ENCODE data around the gene ZFYVE27. TPM values are rescaled to one million over a fixed set of nuclear protein-coding genes. Genes with fewer than 3 reads are reported as not detected.

The ZFYVE27 gene
- total and polyA plus RNA-seq, 2 of the 4 experiments (the other 2 are of a cell fraction), result 13.1 to 22.2 TPM

- H3K9ac ChIP-seq (ENCODE audit: low read depth, low read length), result no peak overlapping the region
- no peak overlapping the region for H3K18ac ChIP-seq (ENCODE audit: low read depth, low read length)
- H3K56ac ChIP-seq (ENCODE audit: extremely low read depth, insufficient read depth, low read length), result no peak overlapping the region
- H3K14ac ChIP-seq (replicated peaks; ENCODE audit: low read depth, low read length), result no peak overlapping the region
- H2BK120ac ChIP-seq (ENCODE audit: low read depth, low read length), result no peak overlapping the region
- H4K5ac ChIP-seq (ENCODE audit: low read depth, low read length), result no peak overlapping the region
- BruUV-seq (replicated peaks), result no TSS peak
- H3K4me1 ChIP-seq (ENCODE audit: control insufficient read depth, insufficient read depth, low read length), result peaks cover 6% of the 10 kb centered on the region
- no peak overlapping the region for H3K23ac ChIP-seq (ENCODE audit: low read depth, low read length)
- DNase-seq, result no peak
- no peaks in the 10 kb centered on the region for H3K9me3 ChIP-seq (ENCODE audit: control insufficient read depth, insufficient read depth, low read length)
- no peak overlapping the region for H4K8ac ChIP-seq (ENCODE audit: low read depth in 2 of 2, low read length in 2 of 2)
- H4K20me1 ChIP-seq (ENCODE audit: insufficient read depth, low read length), result peaks cover 18% of the 10 kb centered on the region
- TF ChIP-seq MAZ (IDR thresholded peaks at IDR 0.05; ENCODE audit: borderline replicate concordance, low read depth, low read length) (no peak), RAD21 (IDR thresholded peaks at IDR 0.05; ENCODE audit: low read length) (no peak), POLR2A (IDR thresholded peaks at IDR 0.05; ENCODE audit: low read depth, low read length) (no peak), MXI1 (IDR thresholded peaks at IDR 0.05; ENCODE audit: borderline replicate concordance, low read depth, low read length) (no peak), MAFK (IDR thresholded peaks at IDR 0.05; ENCODE audit: low read depth, low read length) (no peak), FOS (IDR thresholded peaks at IDR 0.05; ENCODE audit: low read depth, low read length) (no peak), SMC3 (IDR thresholded peaks at IDR 0.05; ENCODE audit: low read depth, low read length) (no peak), ELK1 (IDR thresholded peaks at IDR 0.05; ENCODE audit: borderline replicate concordance, low read depth, low read length) (no peak), RCOR1 (IDR thresholded peaks at IDR 0.05; ENCODE audit: insufficient replicate concordance, low read length) (no peak)
- ChIA-PET POLR2A (ENCODE audit: unreplicated experiment) (interaction anchor here (0.8 kb wide), 1 partner anchor 56 kb away, joined by 3 read pairs; the partner anchor contains the start of gene AVPI1), CTCF (interaction anchor here (0.6 kb wide), 1 partner anchor 15 kb away, joined by 5 read pairs; no protein-coding TSS in a partner anchor)
- in situ Hi-C loops (cut with MboI; ENCODE audit: low sequenced_read_pairs) (no loop called here), intact Hi-C loops (cut with micrococcal nuclease) (no loop called here), dilution Hi-C loops (cut with HindIII; ENCODE audit: low sequenced_read_pairs, unreplicated experiment) (no loop called here)
- H3K27me3 ChIP-seq (ENCODE audit: control insufficient read depth, insufficient read depth, low read length), result no peaks in the 10 kb centered on the region
- H3K9me1 ChIP-seq (ENCODE audit: insufficient read depth, low read length), result peaks cover 11% of the 10 kb centered on the region; the same call in 1 of the 2 replicates
- H2BK5ac ChIP-seq (ENCODE audit: low read depth, low read length, poor library complexity, severe bottlenecking), result no peak overlapping the region
- no peak overlapping the region for H2AK5ac ChIP-seq (ENCODE audit: low read depth, low read length)
- no peak overlapping the region for H2BK15ac ChIP-seq (ENCODE audit: low read depth, low read length)
- WGBS, 2 experiments (ENCODE audit: extremely low coverage in 2 of 2, insufficient read length in 1 of 2), result 100% methylated on average over 2 of the region's 10 CpGs; no CpG with 5 or more reads in 1 of the 2 experiments
- H3K4me2 ChIP-seq (ENCODE audit: low read depth, low read length), result no peak overlapping the region
- no peak overlapping the region for H2AK9ac ChIP-seq (replicated peaks; ENCODE audit: low read depth, low read length, poor library complexity)
- no peak overlapping the region for H3K4me3 ChIP-seq (ENCODE audit: insufficient read depth, low read depth, low read length)
- no peak overlapping the region for H2BK20ac ChIP-seq (ENCODE audit: low read depth, low read length)
- H3K36me3 ChIP-seq (ENCODE audit: control insufficient read depth, insufficient read depth, low read length), result peaks cover 41% of the 10 kb centered on the region
- no peak overlapping the region for H3K27ac ChIP-seq (ENCODE audit: insufficient read depth, low read length)
- H2AFZ ChIP-seq (replicated peaks; ENCODE audit: low read length, poor library complexity), result no peak overlapping the region
- H3K79me1 ChIP-seq (ENCODE audit: low read depth in 1 of 2, low read length in 2 of 2), result peaks cover 31 to 57% of the 10 kb centered on the region in 2 experiments
- H4K91ac ChIP-seq (ENCODE audit: insufficient read depth, low read depth, low read length), result no peak overlapping the region
- no peak for ATAC-seq (ENCODE audit: low read depth)
- H3K4ac ChIP-seq (ENCODE audit: low read depth, low read length), result no peak overlapping the region
Measured at GRCh38 chr10:97743169-97743943, 6.4 kb downstream of the ZFYVE27 start.

All from IMR-90 (cell line).